Esophagus muscularis mucosa (tissue), 4 donors: ENCODE results near the gene LGI1. TPM values are rescaled to one million over a fixed set of nuclear protein-coding genes. Genes with fewer than 3 reads are reported as not detected.

ENCODE experiments used
- DNase-seq: peaks from one replicate; pipeline ENCODE4 v3.0.0-alpha.2; 2017; ENCODE audit errors: extremely low spot score
- H3K27ac ChIP-seq, 4 donors: fragments of 200-600 bp; sonication (generic); replicated peaks in 1 of 4; 1 replicate in 3 of 4; 2 replicates in 1 of 4; pipeline ENCODE4 v1.5.1; 2016 to 2019; ENCODE audit warnings: mild to moderate bottlenecking in 1 of 4
- H3K27me3 ChIP-seq, 4 donors: fragments of 200-600 bp; sonication (generic); one replicate each; pipeline versions ENCODE4 v1.5.1 to v1.6.0; 2016 to 2019
- H3K36me3 ChIP-seq, 4 donors: fragments of 200-600 bp; sonication (generic); one replicate each; pipeline ENCODE4 v1.5.1; 2016 to 2019
- H3K4me1 ChIP-seq, 4 donors: fragments of 200-600 bp; sonication (generic); one replicate each; pipeline ENCODE4 v1.5.1; 2016 to 2019
- H3K4me3 ChIP-seq, 4 donors: fragments of 200-600 bp; sonication (generic); 1 replicate in 2 of 4; 2 replicates in 2 of 4; pipeline ENCODE4 v1.5.1; 2016 to 2019; ENCODE audit warnings: mild to moderate bottlenecking in 4 of 4, moderate library complexity in 1 of 4
- H3K9me3 ChIP-seq, 4 donors: fragments of 200-600 bp; sonication (generic); 1 replicate in 3 of 4; 2 replicates in 1 of 4; pipeline ENCODE4 v1.5.1; 2016 to 2019
- CTCF ChIP-seq, 3 experiments: fragments of 200-600 bp in 2 of 3; fragments of 450-650 bp in 1 of 3; sonication (generic) in 2 of 3; IDR thresholded peaks; one replicate each; pipeline ENCODE4 v1.5.1; 2017 to 2019; ENCODE audit warnings: antibody characterized with exemption in 3 of 3, mild to moderate bottlenecking in 2 of 3, moderate library complexity in 1 of 3
- EP300 ChIP-seq: sonication (generic); formaldehyde crosslinking; IDR thresholded peaks from one replicate; pipeline ENCODE4 v1.6.1; 2017; ENCODE audit warnings: antibody characterized with exemption
- POLR2A ChIP-seq: fragments of 450-650 bp; IDR thresholded peaks from one replicate; pipeline ENCODE4 v1.6.1; 2017; ENCODE audit warnings: antibody characterized with exemption, moderate library complexity, mild to moderate bottlenecking, low read depth
- POLR2AphosphoS5 ChIP-seq, 2 donors: sonication (generic); formaldehyde crosslinking; IDR thresholded peaks; one replicate each; pipeline ENCODE4 v1.6.1; 2017; ENCODE audit warnings: antibody characterized with exemption in 2 of 2
- WGBS: methylation state at CpG from one replicate; pipeline ENCODE4 v1.1.5; 2018; 5-methylcytosine and 5-hydroxymethylcytosine counted together
- intact Hi-C: fragments of 100-400 bp; cut with DNase I; formaldehyde crosslinking; loops from one replicate; pipeline ENCODE4 v1.15.1; 2023
- total RNA-seq, 4 donors: library from RNA; depleted of rRNA; stranded (reverse); fragments of >200 nt; gene quantifications; one replicate each; pipeline versions ENCODE4 v1.1.0 to v1.2.1, GENCODE V29; 2016

Gene LGI1
- total RNA-seq, 4 donors from 2014 or later: 0.17 to 0.69 (median 0.32) TPM; not detected in 1

- intact Hi-C loops: loop anchor here (2.0 kb wide), 1 partner anchor 113 kb away; the partner anchor contains the start of gene FRA10AC1
- Histone ChIP-seq H3K27ac (no peak overlapping the region), H3K4me3 (no peak overlapping the region), H3K36me3 (no peaks in the 10 kb centered on the region), H3K27me3 (peaks cover 0 to 3% (median 0%) of the 10 kb centered on the region in 4 donors), H3K9me3 (no peaks in the 10 kb centered on the region), H3K4me1 (peaks cover 0 to 11% (median 4%) of the 10 kb centered on the region in 4 donors)
- 17% methylated on average over 8 of the region's 8 CpGs for WGBS
- DNase-seq: no peak
- TF ChIP-seq EP300: no peak
- TF ChIP-seq CTCF (IDR thresholded peaks at IDR 0.05): peak; percentile 34 to 72 (median 58)
- no peak for TF ChIP-seq POLR2A
- TF ChIP-seq POLR2AphosphoS5 (IDR thresholded peaks at IDR 0.05): peak in 1 of 2 donors; percentile 20
These were observed 58.5 kb downstream of the LGI1 start for GRCh38 chr10:93816123-93816747.

- DNase-seq: no peak
- intact Hi-C loops: no loop called here
- TF ChIP-seq CTCF (IDR thresholded peaks at IDR 0.05) (no peak), POLR2A (no peak), EP300 (no peak), POLR2AphosphoS5 (IDR thresholded peaks at IDR 0.05) (no peak)
- peaks cover 0 to 3% (median 0%) of the 10 kb centered on the region in 4 donors for H3K27me3 ChIP-seq
- H3K36me3 ChIP-seq: no peaks in the 10 kb centered on the region
- WGBS: 84% methylated on average over 5 of the region's 5 CpGs
- H3K9me3 ChIP-seq: no peaks in the 10 kb centered on the region
- H3K27ac ChIP-seq: no peak overlapping the region
- no peak overlapping the region for H3K4me3 ChIP-seq
- H3K4me1 ChIP-seq: peaks cover 0 to 11% (median 4%) of the 10 kb centered on the region in 4 donors
These were observed 60.4 kb downstream of the LGI1 start for GRCh38 chr10:93818086-93818485.

- intact Hi-C loops: no loop called here
These were observed 61.8 kb downstream of the LGI1 start for GRCh38 chr10:93819520-93819919.

GRCh38 chr10:93820434-93820833, 62.7 kb downstream of the LGI1 start:
- Histone ChIP-seq H3K4me3 (no peak overlapping the region), H3K9me3 (no peaks in the 10 kb centered on the region), H3K36me3 (no peaks in the 10 kb centered on the region), H3K4me1 (peaks cover 0 to 11% (median 4%) of the 10 kb centered on the region in 4 donors), H3K27me3 (peaks cover 0 to 5% (median 0%) of the 10 kb centered on the region in 4 donors), H3K27ac (no peak overlapping the region)
- WGBS: 58% methylated on average over 3 of the region's 3 CpGs
- no peak for DNase-seq
- intact Hi-C loops: no loop called here
- TF ChIP-seq POLR2A: no peak
- no peak for TF ChIP-seq POLR2AphosphoS5 (IDR thresholded peaks at IDR 0.05)
- no peak for TF ChIP-seq CTCF (IDR thresholded peaks at IDR 0.05)
- no peak for TF ChIP-seq EP300

More at GRCh38 chr10:93819520-93819919, 61.8 kb downstream of the LGI1 start:
- TF ChIP-seq CTCF (IDR thresholded peaks at IDR 0.05) (no peak), POLR2AphosphoS5 (IDR thresholded peaks at IDR 0.05) (no peak), EP300 (no peak), POLR2A (no peak)
- peak; percentile 42 for DNase-seq
- 75% methylated on average over 4 of the region's 4 CpGs for WGBS
- Histone ChIP-seq H3K27me3 (peaks cover 0 to 3% (median 0%) of the 10 kb centered on the region in 4 donors), H3K36me3 (no peaks in the 10 kb centered on the region), H3K4me1 (peaks cover 0 to 11% (median 4%) of the 10 kb centered on the region in 4 donors), H3K27ac (no peak overlapping the region), H3K4me3 (no peak overlapping the region), H3K9me3 (no peaks in the 10 kb centered on the region)
